Measurements from ENCODE around the gene SIL1.
"Not testable (repeated sequence)": the region's sequence is repeated elsewhere in the genome, so short reads cannot be mapped to it uniquely, and the experiment has no call there.

Gene SIL1

GRCh38 chr5:139171779-139172404, 26.3 kb downstream of the SIL1 start:
- Histone ChIP-seq H3K4me1 (ENCODE audit: control extremely low read depth in 1 of 4, control insufficient read depth in 4 of 4, insufficient read depth in 4 of 4, low read length in 3 of 4) (peaks cover 0 to 13% (median 8%) of the 10 kb centered on the region in 4 experiments), H3K27ac (ENCODE audit: insufficient read depth in 1 of 2, low read depth in 1 of 2, low read length in 2 of 2, poor library complexity in 1 of 2, severe bottlenecking in 2 of 2) (no peak overlapping the region), H3K9me3 (ENCODE audit: control extremely low read depth in 1 of 5, control insufficient read depth in 4 of 5, insufficient read depth in 2 of 5, low read depth in 1 of 5, low read length in 4 of 5) (peaks cover 0 to 10% (median 5%) of the 10 kb centered on the region in 5 experiments), H3K36me3 (ENCODE audit: control insufficient read depth in 4 of 4, insufficient read depth in 4 of 4, low read length in 3 of 4) (no peaks in the 10 kb centered on the region), H3K4me3 (ENCODE audit: control insufficient read depth in 1 of 7, extremely low read depth in 1 of 7, insufficient read depth in 4 of 7, low read depth in 2 of 7, low read length in 6 of 7) (no peak overlapping the region), H3K27me3 (replicated peaks in 2 of 5; ENCODE audit: control insufficient read depth in 4 of 5, insufficient read depth in 5 of 5, low read length in 4 of 5) (no peaks in the 10 kb centered on the region)
- no CpG with 5 or more reads among the region's 1 CpG for WGBS (ENCODE audit: insufficient coverage)
- DNase-seq = peak; percentile 29 to 74 (median 69)
- POLR2A ChIA-PET = no interaction called here
- CTCF ChIA-PET = interaction anchor here (1.1 to 2.2 kb wide), 2 partner anchors 8 to 13 kb away, joined by 3 to 6 read pairs; no protein-coding TSS in a partner anchor

DNA sequence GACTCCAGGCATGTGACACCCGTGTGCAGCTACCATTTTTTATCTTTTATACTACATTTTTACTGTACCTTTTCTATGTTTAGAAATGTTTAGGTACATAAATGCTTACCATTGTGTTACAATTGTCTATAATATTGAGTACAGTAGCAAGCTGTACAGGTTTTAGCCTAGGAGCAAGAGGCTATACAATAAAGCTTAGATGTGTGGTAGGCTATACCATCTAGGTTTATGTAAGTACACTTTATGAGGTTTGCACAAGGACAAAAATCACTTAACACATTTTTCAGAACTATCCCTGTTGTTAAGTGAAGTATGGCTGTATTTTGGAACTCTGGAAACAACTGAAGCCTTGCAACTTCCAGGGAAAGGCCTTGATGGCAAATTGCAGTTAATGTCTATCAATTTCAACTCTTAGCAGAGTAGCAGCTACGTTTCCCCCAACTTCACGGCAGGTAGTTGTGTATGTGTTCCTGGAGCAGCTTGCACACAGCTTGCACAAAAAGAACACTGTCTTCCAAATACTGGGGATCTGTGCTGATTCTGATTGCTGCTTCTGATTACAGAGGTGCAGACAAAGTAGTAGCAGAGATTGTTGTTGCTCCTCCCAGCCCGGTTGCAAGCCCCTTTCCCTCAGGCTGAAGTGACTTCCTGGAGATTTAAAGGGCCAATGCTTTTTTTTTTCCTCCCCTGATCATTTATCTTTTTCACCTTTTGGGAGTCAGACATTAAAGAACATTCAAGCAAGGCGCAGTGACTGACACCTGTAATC, 30.0 kb downstream of the SIL1 start:
- ChIA-PET POLR2A (no interaction called here), CTCF (interaction anchor here (0.7 to 1.3 kb wide), 4 partner anchors 8 to 94 kb away, joined by 3 to 6 read pairs (median 4); no protein-coding TSS in a partner anchor)
- H3K4me1 ChIP-seq (ENCODE audit: control extremely low read depth in 1 of 4, control insufficient read depth in 4 of 4, insufficient read depth in 4 of 4, low read length in 3 of 4) = peaks cover 0 to 22% (median 12%) of the 10 kb centered on the region in 4 experiments
- H3K36me3 ChIP-seq (ENCODE audit: control insufficient read depth in 4 of 4, insufficient read depth in 4 of 4, low read length in 3 of 4) = no peaks in the 10 kb centered on the region
- DNase-seq = no peak
- peaks cover 0 to 9% (median 5%) of the 10 kb centered on the region in 5 experiments for H3K9me3 ChIP-seq (ENCODE audit: control extremely low read depth in 1 of 5, control insufficient read depth in 4 of 5, insufficient read depth in 2 of 5, low read depth in 1 of 5, low read length in 4 of 5)
- WGBS (ENCODE audit: insufficient coverage) = 39% methylated on average over 3 of the region's 5 CpGs
- H3K27me3 ChIP-seq (replicated peaks in 2 of 5; ENCODE audit: control insufficient read depth in 4 of 5, insufficient read depth in 5 of 5, low read length in 4 of 5) = no peaks in the 10 kb centered on the region
- H3K27ac ChIP-seq (ENCODE audit: insufficient read depth in 1 of 2, low read depth in 1 of 2, low read length in 2 of 2, poor library complexity in 1 of 2, severe bottlenecking in 2 of 2) = peak overlapping the region in 1 of 2 experiments; percentile 4
- peak overlapping the region in 1 of 7 experiments; percentile 19 for H3K4me3 ChIP-seq (ENCODE audit: control insufficient read depth in 1 of 7, extremely low read depth in 1 of 7, insufficient read depth in 4 of 7, low read depth in 2 of 7, low read length in 6 of 7)

DNA sequence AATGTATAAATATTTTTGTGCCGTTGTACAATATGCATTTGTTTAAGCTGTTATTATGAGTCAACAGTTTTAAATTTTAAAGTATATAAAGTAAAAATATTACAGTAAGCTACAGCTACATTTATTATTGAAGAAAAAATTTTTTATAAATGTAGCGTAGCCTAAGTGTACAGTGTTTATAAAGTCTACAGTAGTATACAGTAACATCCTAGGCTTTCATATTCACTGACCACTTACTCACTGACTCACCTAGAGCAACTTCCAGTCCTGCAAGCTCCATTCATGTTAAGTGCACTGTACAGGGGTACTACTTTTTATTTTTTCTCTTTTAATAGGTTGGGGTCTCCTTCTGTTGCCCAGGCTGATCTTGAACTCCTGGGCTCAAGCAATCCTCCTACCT, 30.6 kb downstream of the SIL1 start:
- CTCF ChIA-PET = interaction anchor here (0.7 to 1.3 kb wide), 4 partner anchors 8 to 95 kb away, joined by 3 to 6 read pairs (median 4); no protein-coding TSS in a partner anchor
- Histone ChIP-seq H3K36me3 (ENCODE audit: control insufficient read depth in 4 of 4, insufficient read depth in 4 of 4, low read length in 3 of 4) (no peaks in the 10 kb centered on the region), H3K27me3 (replicated peaks in 2 of 5; ENCODE audit: control insufficient read depth in 4 of 5, insufficient read depth in 5 of 5, low read length in 4 of 5) (no peaks in the 10 kb centered on the region), H3K4me1 (ENCODE audit: control extremely low read depth in 1 of 4, control insufficient read depth in 4 of 4, insufficient read depth in 4 of 4, low read length in 3 of 4) (peaks cover 0 to 22% (median 12%) of the 10 kb centered on the region in 4 experiments), H3K27ac (ENCODE audit: insufficient read depth in 1 of 2, low read depth in 1 of 2, low read length in 2 of 2, poor library complexity in 1 of 2, severe bottlenecking in 2 of 2) (no peak overlapping the region), H3K9me3 (ENCODE audit: control extremely low read depth in 1 of 5, control insufficient read depth in 4 of 5, insufficient read depth in 2 of 5, low read depth in 1 of 5, low read length in 4 of 5) (peaks cover 0 to 4% (median 2%) of the 10 kb centered on the region in 5 experiments), H3K4me3 (ENCODE audit: control insufficient read depth in 1 of 7, extremely low read depth in 1 of 7, insufficient read depth in 4 of 7, low read depth in 2 of 7, low read length in 6 of 7) (no peak overlapping the region)
- no CpG with 5 or more reads among the region's 2 CpGs for WGBS (ENCODE audit: insufficient coverage)
- DNase-seq = no peak
- POLR2A ChIA-PET = no interaction called here

GRCh38 chr5:139167063-139167462, 31.1 kb downstream of the SIL1 start:
- Histone ChIP-seq H3K9me3 (ENCODE audit: control extremely low read depth in 1 of 5, control insufficient read depth in 4 of 5, insufficient read depth in 2 of 5, low read depth in 1 of 5, low read length in 4 of 5) (peaks cover 0 to under 1% (median under 1%) of the 10 kb centered on the region in 5 experiments), H3K27ac (ENCODE audit: insufficient read depth in 1 of 2, low read depth in 1 of 2, low read length in 2 of 2, poor library complexity in 1 of 2, severe bottlenecking in 2 of 2) (no peak overlapping the region), H3K36me3 (ENCODE audit: control insufficient read depth in 4 of 4, insufficient read depth in 4 of 4, low read length in 3 of 4) (no peaks in the 10 kb centered on the region), H3K4me1 (ENCODE audit: control extremely low read depth in 1 of 4, control insufficient read depth in 4 of 4, insufficient read depth in 4 of 4, low read length in 3 of 4) (peaks cover 0 to 22% (median 12%) of the 10 kb centered on the region in 4 experiments), H3K4me3 (ENCODE audit: control insufficient read depth in 1 of 7, extremely low read depth in 1 of 7, insufficient read depth in 4 of 7, low read depth in 2 of 7, low read length in 6 of 7) (no peak overlapping the region), H3K27me3 (replicated peaks in 2 of 5; ENCODE audit: control insufficient read depth in 4 of 5, insufficient read depth in 5 of 5, low read length in 4 of 5) (no peaks in the 10 kb centered on the region)
- 97% methylated on average over 7 of the region's 7 CpGs for WGBS (ENCODE audit: insufficient coverage)
- POLR2A ChIA-PET = no interaction called here
- CTCF ChIA-PET = interaction anchor here (1.2 to 1.3 kb wide), 2 partner anchors 29 to 95 kb away, joined by 3 to 5 read pairs; no protein-coding TSS in a partner anchor
- no peak for DNase-seq

- DNase-seq = not testable (repeated sequence)
- CTCF ChIA-PET = interaction anchor here (7.6 kb wide), 1 partner anchor 15 kb away, joined by 61 read pairs; no protein-coding TSS in a partner anchor
- POLR2A ChIA-PET = interaction anchor here (0.7 to 1.6 kb wide), 2 partner anchors 27 to 450 kb away, joined by 3 to 4 read pairs; no protein-coding TSS in a partner anchor
Measured at GRCh38 chr5:139164897-139165296, 33.3 kb downstream of the SIL1 start.

DNA sequence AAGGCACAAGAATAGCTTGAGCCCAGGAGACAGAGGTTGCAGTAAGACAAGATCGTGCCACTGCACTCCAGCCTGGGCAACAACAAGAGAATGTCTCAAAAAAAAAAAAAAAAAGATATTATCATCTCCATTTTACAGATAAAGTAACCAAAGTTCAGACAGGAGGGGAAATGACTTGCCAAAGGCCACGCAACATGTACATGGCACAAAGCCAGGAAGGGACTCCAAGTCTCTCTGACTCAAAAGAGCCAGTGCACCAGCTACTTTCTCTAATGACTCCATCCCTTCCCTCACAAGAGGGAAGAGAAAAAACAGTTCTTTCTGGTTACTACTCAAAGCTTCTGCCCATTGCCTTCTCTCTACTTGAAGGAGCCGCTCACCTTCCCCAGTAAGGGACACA, 34.1 kb downstream of the SIL1 start:
- H3K27ac ChIP-seq (ENCODE audit: insufficient read depth in 1 of 2, low read depth in 1 of 2, low read length in 2 of 2, poor library complexity in 1 of 2, severe bottlenecking in 2 of 2) = no peak overlapping the region
- H3K36me3 ChIP-seq (ENCODE audit: control insufficient read depth in 4 of 4, insufficient read depth in 4 of 4, low read length in 3 of 4) = no peaks in the 10 kb centered on the region
- peak; percentile 31 to 60 (median 58) for DNase-seq
- peaks cover 0 to 32% (median 15%) of the 10 kb centered on the region in 4 experiments for H3K4me1 ChIP-seq (ENCODE audit: control extremely low read depth in 1 of 4, control insufficient read depth in 4 of 4, insufficient read depth in 4 of 4, low read length in 3 of 4)
- H3K9me3 ChIP-seq (ENCODE audit: control extremely low read depth in 1 of 5, control insufficient read depth in 4 of 5, insufficient read depth in 2 of 5, low read depth in 1 of 5, low read length in 4 of 5) = no peaks in the 10 kb centered on the region
- H3K4me3 ChIP-seq (ENCODE audit: control insufficient read depth in 1 of 7, extremely low read depth in 1 of 7, insufficient read depth in 4 of 7, low read depth in 2 of 7, low read length in 6 of 7) = no peak overlapping the region
- H3K27me3 ChIP-seq (replicated peaks in 2 of 5; ENCODE audit: control insufficient read depth in 4 of 5, insufficient read depth in 5 of 5, low read length in 4 of 5) = no peaks in the 10 kb centered on the region
- ChIA-PET CTCF (interaction anchor here (0.9 to 7.6 kb wide), 3 partner anchors 9 to 23 kb away, joined by 3 to 61 read pairs (median 3); no protein-coding TSS in a partner anchor), POLR2A (interaction anchor here (0.7 kb wide), 1 partner anchor 449 kb away, joined by 3 read pairs; no protein-coding TSS in a partner anchor)
- 100% methylated on average over 1 of the region's 3 CpGs for WGBS (ENCODE audit: insufficient coverage)

More at GRCh38 chr5:139164897-139165296, 33.3 kb downstream of the SIL1 start:
- 60% methylated on average over 1 of the region's 3 CpGs for WGBS (ENCODE audit: insufficient coverage)
- not testable (repeated sequence) for H3K27me3 ChIP-seq (replicated peaks in 2 of 5; ENCODE audit: control insufficient read depth in 4 of 5, insufficient read depth in 5 of 5, low read length in 4 of 5); H3K4me3 ChIP-seq (ENCODE audit: control insufficient read depth in 1 of 7, extremely low read depth in 1 of 7, insufficient read depth in 4 of 7, low read depth in 2 of 7, low read length in 6 of 7); H3K9me3 ChIP-seq (ENCODE audit: control extremely low read depth in 1 of 5, control insufficient read depth in 4 of 5, insufficient read depth in 2 of 5, low read depth in 1 of 5, low read length in 4 of 5); H3K27ac ChIP-seq (ENCODE audit: insufficient read depth in 1 of 2, low read depth in 1 of 2, low read length in 2 of 2, poor library complexity in 1 of 2, severe bottlenecking in 2 of 2); H3K36me3 ChIP-seq (ENCODE audit: control insufficient read depth in 4 of 4, insufficient read depth in 4 of 4, low read length in 3 of 4)
- H3K4me1 ChIP-seq (ENCODE audit: control extremely low read depth in 1 of 4, control insufficient read depth in 4 of 4, insufficient read depth in 4 of 4, low read length in 3 of 4) = peaks cover 0 to 24% (median 12%) of the 10 kb centered on the region in 4 experiments
